COR-L47 (cell line): ENCODE data around the gene NOP9.

Experiments
- DNase-seq: peaks from one replicate; lab custom pipeline; 2025; lab: John Stamatoyannopoulos, UW

NOP9 gene, protein sequence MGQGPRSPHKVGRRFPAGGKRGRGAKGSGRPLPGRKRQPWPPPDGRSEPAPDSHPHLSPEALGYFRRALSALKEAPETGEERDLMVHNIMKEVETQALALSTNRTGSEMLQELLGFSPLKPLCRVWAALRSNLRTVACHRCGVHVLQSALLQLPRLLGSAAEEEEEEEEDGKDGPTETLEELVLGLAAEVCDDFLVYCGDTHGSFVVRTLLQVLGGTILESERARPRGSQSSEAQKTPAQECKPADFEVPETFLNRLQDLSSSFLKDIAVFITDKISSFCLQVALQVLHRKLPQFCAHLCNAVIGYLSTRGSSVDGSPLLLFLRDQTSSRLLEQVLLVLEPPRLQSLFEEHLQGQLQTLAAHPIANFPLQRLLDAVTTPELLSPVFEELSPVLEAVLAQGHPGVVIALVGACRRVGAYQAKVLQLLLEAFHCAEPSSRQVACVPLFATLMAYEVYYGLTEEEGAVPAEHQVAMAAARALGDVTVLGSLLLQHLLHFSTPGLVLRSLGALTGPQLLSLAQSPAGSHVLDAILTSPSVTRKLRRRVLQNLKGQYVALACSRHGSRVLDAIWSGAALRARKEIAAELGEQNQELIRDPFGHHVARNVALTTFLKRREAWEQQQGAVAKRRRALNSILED

DNA sequence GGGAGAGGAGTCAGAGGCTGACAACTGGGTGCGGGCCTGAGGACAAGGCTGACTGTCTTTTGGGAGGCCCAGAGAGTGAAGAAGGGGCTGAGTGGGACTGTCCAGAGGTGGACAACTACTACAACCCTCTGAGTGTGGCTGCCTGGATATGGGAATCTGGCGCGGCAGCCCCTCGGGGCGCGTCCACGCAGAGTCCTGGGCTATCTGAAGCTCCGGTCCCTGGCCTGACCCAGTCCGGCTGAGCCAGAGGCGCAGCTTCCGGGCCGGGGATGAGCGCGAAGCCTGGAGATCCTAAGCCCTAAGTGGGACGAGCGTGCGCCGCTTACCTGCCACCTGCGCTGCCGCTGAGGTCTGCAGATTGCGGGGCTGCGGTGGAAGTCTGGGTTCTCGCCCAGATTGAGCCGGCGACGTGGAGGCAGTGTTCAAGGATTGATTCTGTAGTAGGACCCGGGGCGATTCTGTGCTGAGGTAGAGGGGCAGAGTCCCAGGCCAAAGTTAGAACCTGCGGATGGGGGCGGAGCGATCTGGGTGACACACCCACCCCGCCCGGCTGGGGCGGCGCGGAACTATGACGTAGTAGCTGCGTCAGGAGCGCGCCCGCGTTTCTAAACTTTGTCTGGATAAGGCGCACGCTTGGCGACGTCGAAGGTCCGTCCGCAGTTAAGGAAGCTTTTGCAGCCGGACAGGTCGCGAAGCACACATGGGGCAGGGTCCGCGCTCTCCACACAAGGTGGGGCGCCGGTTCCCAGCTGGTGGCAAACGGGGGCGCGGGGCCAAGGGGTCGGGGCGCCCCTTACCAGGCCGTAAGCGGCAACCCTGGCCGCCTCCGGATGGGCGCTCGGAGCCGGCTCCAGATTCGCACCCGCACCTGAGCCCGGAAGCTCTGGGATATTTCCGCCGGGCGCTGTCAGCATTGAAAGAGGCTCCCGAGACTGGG is at the start of gene NOP9, which contains the start of gene DHRS1:
Gene NOP9, plus strand, starts transcription at position 596 of the 937 bp plus-strand sequence. Its CDS starts 105 bp downstream, at position 701.
Gene DHRS1, minus strand, starts transcription at position 526 of the 937 bp plus-strand sequence. CDS start 674 bp downstream, outside the sequence.
- peak; percentile 79 for DNase-seq

DNA sequence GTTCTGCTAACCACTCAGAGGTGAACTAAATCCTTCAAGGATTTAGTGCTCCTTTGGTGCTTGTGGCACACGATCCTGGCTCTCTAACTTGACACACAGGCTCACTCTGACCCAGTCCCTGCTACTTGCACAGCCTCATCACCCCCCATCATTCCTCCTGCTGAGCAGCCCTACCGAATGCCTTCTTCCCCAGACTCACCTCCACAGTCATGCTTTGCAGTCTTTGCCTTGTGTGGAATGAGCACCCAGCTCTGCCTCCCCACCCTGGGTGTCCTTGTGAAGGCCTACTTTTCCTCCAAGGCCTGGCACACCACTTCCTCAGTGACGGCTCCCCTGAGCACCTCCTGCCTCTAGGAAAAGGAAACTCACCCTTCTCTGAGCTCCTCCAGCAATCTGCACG is 49.3 kb upstream of the NOP9 start:
- no peak for DNase-seq

DNA sequence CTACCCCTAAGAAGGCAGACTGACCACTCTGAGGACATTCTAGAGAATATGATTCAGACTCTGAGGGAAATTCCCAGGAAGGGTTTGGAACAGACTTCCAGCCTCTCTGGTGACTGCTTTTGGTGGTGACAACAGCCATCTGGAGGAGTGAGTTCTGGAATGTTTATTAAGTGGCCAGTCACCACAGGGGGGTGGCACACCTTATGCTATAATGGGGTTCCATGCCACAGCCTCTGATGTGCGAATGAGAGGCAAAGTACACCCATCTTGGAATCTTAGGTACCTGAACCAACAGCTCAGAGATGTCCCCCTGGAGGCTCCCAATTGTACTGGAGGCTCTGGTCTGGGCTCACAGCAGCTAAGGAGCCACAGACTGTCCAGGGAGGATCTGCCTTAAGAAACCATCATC is 47.8 kb upstream of the NOP9 start:
- no peak for DNase-seq

DNA sequence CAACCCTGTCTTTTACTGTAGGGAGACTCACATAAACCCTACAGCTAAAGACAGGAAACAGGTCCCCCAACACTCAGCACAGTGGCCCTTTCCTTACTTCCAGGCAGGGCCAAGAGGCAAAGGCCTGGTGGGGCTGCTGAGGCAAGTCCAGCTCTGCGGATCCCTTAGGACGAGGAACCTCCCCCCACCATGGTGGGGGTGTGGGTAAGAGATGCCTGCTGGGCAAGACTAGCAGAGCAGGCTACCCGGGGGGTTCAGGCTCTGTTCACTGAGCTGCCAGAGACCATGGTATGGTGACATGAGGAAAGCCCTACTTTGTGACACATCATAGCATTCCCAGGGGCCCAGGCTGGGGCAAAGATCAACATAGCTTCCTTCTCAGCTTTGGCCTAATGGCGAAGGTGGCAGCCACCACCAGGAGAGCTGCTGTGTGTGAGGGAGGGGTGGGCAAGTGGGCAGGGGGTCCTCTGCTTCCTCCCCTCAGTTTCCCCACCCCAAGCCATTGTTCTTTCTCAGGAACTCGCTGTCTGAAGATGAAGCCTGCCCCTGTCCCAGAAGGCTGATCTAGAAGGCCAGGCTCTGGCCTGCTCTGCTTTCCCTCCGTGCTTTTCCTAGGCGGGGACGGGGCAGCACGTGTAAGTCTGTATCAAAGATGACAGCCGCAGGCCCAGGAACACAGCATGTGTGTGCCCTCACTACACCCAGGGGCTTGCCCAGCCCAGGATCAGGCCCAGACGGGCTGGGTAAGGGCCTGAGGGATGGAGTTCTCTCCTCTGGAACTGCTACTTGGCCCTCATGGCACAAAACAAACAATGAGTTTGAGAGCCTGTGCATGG is 47.1 kb upstream of the NOP9 start:
- no peak for DNase-seq

DNA sequence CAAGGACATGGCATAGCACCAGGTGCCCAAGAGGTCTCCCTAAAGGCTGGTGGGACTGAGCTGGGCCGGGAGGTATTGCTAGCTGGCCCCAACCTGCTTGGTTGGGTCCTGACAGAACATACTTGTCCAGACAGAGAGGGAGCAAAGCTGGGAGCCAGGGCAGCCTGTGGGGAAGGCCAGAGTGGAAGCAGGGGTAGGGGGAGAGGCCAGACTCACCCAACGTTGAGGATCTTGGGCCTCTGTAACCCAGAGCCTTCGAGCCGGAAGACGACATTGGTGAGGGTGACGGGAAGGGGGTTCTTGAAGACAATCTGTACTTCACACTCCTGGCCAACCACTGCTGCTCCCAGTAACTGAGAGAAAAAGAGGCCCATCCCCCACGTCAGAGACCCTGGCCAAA is 45.7 kb upstream of the NOP9 start:
- no peak for DNase-seq

DNA sequence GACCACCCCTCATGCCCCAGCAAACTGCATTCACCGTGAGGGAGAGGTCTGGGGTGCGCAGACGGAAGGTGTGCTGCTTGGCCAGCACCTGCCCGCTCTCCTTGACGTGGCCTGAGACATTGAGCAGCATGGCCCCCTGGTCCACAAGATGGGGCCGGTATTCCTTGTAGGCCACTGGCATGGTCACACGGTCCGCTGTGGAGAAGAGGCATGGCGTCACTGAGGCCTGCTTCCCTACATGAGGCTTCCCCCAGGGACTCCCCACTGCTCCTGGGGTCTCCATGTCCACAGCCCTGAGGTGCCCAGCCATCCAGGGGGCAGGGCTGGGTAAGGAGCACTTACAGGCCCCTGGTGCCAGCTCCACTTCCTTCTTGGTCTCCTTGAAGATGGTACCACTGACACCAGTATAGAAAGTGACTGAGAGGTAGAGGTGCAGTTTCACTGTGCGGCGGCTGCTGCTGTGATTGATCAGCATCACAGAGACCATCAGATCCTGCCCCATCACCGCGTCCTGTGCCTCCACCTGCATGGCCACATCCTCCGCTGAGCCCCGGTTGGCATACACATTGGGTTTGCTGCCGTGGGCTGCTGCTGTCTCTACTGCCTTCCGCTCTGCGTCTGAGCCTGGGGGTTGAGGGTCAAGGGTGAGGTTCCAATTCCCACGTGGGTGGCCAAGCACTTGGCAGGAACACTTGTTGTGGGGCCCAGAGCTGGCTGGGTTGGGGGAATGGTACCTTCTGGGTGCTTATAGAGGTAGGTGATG is 44.8 kb upstream of the NOP9 start:
- DNase-seq, result no peak

DNA sequence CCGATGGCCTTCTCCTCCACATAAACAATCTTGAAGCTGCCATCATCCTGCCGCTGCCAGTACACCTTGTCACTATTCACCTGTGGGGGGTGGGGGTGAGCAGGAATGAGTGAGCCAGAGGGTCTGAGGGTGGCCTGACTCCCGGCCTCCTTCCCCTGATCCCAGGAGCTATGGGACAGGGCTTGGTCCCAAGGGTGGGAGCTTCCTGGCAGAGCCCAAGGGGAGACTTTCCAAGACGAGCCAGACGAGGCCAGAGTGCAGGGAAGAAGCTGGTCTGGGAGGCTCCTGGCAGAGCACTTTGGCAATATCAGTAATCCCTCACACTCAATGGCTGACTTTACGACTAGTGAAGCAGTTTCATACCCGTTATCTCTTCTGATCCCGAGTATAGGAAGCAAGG is 44.2 kb upstream of the NOP9 start:
- DNase-seq, result no peak

DNA sequence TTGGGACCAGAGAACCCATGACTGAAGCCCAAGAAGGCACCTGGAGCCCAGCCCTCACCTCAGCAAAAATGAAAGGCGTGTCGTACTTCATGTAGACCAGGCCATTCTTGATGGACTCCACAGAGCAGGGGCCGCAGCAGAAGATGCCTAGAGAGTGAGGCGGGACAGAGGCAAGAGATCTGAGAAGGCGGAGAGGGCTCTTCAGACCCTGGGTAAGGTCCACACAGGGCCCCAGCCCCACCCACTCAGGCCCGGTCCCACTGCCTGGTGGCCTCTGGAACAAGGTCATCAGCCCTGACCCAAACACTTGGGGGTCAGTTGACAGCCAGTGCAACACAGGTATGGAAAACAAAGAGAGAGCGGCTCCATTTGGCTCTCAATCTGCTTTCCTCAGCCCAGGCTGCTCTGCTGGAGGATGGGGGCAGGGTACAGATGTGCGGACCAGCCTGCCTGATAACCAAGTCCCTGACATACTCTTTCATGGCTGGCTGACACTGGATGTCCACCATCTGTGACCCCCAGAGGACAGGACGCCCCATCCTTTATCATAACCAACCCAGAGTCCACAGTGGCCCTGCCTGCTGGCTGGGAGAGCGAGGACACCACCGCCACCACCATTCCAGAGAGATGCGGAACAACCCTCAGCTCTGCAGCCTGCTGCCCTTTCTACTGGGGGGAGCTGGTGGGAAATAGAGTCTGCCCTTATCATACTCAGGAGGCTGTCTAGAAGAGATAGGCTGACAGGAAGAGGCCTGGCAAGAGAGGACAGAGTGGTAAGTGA is 43.5 kb upstream of the NOP9 start:
- DNase-seq, result no peak

DNA sequence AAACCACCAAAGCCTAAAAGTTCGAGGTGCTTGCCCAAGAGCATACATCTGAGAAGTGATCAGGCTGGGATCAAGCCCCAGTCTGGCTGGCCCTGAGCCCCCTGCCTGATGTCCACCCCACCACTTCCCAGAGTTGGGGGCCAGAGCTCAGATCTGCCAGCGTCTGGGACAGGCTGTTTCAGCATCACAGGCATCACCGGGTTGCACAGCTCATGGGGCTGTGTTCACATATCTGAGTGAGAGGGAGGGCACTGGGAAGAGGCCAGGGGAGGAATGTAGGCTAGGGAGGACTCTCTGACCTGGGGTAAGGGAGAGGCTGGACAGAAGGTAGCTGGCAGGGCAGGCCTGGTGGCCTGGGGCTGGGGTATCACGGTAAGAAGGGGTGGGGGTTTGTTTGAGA is 42.7 kb upstream of the NOP9 start:
- DNase-seq, result no peak

DNA sequence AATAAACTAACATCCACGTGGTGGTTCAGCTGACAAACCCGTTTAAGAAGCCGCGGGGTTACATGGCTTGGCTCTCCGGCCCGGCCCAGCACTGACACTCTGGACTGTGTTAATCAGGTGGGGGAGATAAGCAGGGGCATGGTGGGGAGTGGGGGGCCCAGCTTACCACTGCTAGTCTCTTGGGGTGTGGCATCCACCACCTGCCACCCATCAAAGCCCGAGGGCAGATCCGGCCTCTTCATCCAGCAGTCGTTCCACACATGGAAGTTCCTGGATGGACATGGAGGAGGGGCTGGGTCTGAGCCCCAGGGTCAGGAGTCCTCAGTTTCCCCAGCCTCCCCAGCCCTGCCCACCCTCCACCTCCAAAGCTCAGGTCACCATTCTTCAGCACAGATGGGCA is 41.5 kb upstream of the NOP9 start:
- no peak for DNase-seq

DNA sequence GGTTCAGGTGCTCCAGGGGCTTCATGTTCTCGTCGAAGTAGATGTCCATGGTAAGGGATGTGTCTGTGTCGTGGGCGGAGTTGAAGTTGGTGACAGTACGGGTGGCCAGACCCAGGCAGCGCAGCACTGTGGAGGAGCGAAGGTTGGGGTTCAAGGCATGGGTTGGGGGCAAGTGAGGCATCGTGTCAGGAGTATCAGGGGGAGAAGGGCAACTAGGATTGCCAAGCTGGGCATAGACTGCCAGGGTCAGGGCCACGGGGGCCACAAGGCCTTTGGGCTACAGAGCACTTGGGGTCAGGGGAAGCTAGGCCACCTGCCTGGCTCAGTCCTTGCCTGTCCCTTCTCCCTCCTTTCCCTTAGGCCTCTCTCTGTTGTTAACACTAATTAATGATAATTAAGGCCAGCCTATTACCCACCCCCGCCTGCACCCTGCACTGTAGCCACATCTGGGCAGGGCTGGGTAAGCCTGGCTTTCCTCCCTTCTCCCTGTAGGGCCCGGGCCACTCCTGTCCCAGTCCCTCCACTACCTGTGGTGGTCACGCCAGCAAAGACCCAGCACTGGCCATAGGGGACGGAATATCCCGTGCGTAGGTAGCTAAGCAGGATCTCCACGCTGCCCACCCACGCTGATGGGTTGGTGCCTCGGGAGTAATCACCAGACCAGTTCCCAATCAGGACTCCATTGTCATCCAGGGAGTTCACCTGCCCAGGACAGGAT is 40.9 kb upstream of the NOP9 start:
- DNase-seq, result no peak

DNA sequence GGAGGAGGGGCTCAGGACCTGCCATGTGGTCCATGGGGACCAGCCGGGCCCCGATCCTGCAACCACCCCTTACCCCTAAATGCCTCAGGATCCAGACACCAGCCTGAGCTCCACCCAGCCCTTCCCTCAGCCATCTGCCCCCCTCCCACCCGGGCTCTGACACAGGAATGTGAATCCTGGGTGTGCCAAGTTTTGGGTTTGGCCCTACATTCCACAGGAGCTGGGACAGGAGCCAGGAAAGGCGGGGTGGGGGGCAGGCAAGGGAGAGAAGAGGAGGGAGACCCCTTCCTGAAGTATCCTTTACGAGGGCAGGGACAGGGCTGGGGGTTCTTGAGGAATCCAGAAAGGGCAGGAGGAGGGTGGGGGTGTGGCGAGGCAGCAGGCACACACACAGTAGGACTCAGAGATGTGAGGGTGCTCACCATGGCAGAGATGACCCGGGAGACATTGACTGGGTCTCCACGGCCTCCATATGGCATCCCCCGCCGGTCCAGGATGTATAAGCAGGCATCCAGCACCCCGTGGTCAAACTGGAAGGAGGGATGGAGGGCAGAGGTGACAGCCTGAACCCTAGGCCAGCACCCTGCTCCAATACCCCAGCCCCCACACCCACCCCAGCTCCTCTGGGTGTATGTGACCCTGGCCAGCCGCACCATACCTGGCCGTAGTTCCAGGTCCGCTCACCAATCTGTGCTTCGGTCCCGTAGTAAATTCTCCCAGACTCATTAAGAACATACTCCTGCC is 40.2 kb upstream of the NOP9 start:
- DNase-seq, result no peak

DNA sequence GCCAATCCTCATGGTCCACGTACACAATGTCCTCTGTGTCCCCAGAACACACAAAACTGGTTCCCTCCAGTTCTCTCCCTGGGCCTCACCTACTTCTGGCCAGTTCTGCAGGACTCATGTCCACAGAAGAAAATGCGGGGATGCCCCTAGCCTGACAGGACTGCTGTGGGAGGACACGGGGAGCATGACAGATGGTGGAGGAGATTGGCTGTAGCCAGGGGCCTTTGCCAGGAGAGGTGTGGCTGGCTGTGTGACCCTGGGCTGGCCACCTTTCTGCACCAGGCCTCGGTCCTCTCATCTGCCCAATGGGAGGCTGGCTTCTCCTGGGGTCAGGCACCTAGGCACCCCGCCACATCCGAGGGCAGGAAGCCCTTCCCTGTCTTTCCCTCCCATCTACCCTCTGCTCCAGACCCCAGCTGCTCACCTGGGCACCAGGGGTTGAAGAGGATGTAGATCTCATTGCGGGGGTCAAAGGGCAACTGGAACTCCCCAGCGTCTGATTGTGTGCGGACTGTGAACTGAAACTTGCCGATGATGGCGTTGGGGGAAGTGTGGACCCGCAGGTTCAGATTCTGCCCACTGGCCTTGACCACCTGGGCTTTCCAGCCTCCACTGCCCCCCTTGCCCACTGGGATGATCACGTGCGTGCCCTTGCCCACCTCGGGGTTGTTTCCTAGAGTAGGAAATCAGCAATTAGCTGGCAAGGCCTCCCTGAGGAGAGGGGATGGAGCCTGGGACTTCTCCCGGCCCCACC is 39.4 kb upstream of the NOP9 start:
- DNase-seq, result no peak

DNA sequence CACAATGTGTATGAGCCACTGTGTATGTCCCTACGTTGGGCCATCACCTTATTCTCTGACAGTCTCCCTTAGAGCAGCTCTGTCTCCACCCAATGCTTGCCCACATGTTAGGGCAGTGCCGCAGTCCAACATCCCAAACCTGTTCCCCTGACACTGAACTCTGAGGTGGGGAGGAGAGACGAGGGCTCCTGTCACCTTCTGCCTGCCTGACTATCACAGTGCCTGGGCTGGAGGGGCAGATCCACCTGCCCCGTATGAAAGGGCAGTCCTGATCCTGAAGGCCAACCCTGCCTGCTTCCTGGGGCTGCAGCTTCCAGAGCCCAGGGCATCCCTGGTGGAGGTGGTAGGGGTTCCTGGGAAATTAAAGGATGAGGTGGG is 38.9 kb upstream of the NOP9 start:
- DNase-seq, result no peak

DNA sequence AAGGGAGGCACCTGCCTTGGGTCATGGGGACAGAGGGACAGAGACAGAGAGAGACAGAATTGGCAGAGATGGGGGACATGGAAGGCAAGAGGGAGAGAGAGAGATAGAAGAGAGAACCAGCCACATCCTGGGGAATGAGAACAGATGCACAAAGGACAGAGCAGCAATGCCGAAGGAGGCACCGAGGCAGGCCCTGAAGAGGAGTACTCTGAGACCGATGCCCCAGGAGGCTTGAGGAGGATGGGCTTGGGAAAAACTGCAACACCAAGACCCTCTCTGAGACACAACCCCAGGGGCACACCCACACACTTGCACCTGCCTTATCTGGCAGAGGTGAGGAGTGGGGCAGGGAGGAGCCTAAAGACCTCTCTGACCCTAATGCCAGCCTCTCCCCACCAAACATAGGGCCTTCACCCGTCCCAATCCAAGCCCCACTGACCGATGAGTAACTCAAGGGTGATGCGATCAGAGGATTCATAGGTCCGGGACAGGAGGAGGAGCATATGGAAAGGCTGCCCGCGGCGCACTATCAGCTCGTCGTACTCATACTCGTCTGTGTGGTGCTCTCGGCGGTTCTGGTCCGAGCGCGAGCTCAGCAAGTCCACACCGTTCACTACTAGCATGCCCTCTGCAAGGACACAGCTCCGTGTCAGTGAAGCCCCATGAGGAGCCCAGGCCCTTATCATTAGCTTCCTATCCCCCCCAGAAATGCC is 38.2 kb upstream of the NOP9 start:
- DNase-seq, result no peak

DNA sequence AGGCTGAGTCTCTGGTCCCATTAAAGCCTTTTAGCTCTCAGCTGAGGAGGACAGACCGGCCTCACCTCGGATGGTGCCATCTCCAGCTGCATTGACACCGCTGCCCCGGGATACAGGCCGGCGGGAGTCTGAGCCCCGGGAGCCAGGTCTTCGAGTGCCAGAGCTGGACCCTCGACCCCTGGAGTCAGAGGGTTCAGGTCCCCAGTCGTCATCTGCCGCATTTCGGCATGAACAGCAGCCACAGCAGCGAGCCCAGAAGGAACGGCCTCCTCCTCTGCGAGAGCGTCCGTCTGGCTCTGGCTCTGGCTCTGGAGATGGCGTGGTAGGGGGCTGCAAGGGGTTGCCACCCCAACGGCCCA is 37.7 kb upstream of the NOP9 start:
- no peak for DNase-seq
